Activated CD4-positive, alpha-beta T cell treated with anti-CD3 and anti-CD28 coated beads for 24 hours (primary cell): ENCODE measurements around the gene KCNJ1.
A peak's percentile ranks its signal among the peaks of the same experiment; 100 is the strongest.

Experiments used
- DNase-seq, 2 donors: peaks; one replicate each; pipeline ENCODE4 v3.0.0-alpha.2; 2020; ENCODE audit warnings: low read depth in 2 of 2

Gene KCNJ1

GRCh38 chr11:128852327-128853023, 14.6 kb downstream of the KCNJ1 start:
- DNase-seq: no peak

GRCh38 chr11:128848815-128849455, 18.2 kb downstream of the KCNJ1 start:
- peak; percentile 45 to 62 for DNase-seq

DNA sequence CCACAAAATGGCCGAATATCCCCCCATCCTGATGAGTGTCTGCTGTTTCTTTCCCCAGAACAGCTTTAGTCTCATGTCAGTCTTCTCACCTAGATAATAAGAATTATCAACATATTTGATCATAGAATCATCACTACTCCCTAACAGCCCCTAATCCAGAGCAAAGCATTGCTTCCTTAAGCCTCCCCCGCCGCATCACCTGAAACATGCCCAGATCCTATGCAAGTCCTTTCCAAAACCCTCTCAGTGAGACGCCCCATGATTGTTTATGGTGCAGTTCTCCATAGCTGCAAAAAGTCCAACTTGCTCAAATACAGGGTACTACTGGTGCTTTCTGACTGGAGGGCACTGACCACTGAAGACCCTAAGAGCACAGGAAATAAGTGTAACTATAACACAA, 20.1 kb downstream of the KCNJ1 start:
- no peak for DNase-seq

GRCh38 chr11:128845334-128845780, 21.7 kb downstream of the KCNJ1 start:
- DNase-seq: no peak

GRCh38 chr11:128843198-128843785, 23.8 kb downstream of the KCNJ1 start:
- DNase-seq: no peak

DNA sequence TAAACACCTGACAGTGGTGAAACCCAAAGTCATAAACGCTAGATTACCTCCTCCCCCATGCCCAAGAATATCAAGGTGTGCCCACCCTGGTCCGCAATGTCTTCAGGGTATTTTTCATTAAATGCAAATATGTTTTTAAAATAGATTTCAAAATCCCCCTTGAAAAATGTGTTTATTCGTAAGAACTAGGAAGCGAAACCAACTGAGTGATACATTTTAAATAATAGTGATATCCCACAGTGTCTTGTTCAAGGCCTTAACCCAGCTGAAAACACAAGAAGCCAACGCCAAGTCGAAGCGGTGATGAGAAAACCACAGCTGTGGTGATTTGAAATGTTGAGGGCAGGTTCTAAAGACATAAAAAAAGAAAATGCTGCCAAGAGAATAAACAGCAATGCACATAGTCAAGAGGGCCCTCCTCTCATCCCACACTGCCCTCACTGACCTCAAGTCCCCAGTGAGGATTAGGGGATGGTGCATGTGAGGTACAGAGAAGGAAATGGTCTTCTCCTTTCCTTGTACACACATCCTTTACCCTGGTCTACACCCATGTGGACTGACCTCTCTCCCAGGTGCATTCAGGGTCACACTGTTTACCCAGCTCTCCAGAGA, 25.5 kb downstream of the KCNJ1 start:
- no peak for DNase-seq

GRCh38 chr11:128840783-128841182, 26.3 kb downstream of the KCNJ1 start:
- DNase-seq: no peak

GRCh38 chr11:128840137-128840536, 27.0 kb downstream of the KCNJ1 start:
- no peak for DNase-seq

DNA sequence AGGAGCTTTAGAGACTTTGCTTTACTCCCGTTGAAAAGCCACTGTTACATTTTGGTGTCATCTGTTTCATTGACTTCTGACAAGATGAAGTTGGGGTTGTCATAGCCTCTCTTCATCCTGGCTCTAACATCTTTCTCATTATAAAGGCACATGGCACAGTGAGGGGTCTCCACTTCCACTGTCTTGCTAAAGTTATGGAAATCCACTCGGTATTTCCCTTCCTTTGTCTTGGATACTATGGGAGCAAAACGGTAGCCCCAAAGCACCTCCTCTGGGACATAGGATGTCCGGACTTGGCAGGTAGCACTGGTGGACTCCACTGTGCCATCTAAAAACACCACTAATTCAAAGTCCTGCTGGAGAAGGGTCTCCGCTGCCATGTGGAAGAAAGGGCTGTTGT, 28.0 kb downstream of the KCNJ1 start:
- DNase-seq: no peak

GRCh38 chr11:128837627-128838026, 29.5 kb downstream of the KCNJ1 start:
- no peak for DNase-seq

- no peak for DNase-seq
These were observed 31.2 kb downstream of the KCNJ1 start for GRCh38 chr11:128835741-128836430.

DNA sequence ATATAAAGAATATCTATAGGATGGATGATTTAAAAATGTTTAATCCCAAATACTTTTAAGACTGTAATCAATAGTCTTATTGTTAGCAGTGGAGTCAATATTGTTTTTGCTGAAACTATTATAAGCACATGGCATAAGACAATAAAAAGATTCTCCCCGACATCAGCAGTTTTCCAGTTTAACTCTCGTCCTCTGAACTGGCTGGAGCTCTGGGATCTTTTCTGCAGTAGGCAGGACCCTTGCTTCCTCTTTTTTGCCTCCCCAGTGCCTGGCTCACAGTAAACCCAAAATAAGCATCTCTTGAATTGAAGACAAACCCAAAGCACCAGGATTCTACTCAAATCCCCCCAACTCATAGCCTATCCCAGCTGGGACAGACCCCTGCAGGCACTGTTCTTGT, 32.9 kb downstream of the KCNJ1 start:
- DNase-seq: no peak

DNA sequence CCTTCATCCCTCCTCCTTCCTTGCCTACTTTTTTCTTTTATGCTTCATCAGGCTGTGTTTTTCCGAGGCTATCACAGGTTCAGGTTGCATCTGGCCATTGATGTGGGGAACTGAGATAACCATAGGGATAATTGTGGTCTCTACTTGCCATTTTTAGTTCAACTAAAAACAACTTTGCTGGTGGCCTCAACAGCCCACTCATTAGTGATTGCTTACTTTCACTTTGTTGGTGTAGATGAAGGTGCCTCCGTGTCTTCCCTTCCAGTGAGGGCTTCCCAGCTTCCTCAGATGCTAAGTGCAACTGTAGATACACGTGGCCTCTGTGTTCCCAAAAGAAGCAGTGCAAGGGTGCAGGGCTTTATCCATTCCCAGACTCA, 35.0 kb downstream of the KCNJ1 start:
- DNase-seq: no peak

DNA sequence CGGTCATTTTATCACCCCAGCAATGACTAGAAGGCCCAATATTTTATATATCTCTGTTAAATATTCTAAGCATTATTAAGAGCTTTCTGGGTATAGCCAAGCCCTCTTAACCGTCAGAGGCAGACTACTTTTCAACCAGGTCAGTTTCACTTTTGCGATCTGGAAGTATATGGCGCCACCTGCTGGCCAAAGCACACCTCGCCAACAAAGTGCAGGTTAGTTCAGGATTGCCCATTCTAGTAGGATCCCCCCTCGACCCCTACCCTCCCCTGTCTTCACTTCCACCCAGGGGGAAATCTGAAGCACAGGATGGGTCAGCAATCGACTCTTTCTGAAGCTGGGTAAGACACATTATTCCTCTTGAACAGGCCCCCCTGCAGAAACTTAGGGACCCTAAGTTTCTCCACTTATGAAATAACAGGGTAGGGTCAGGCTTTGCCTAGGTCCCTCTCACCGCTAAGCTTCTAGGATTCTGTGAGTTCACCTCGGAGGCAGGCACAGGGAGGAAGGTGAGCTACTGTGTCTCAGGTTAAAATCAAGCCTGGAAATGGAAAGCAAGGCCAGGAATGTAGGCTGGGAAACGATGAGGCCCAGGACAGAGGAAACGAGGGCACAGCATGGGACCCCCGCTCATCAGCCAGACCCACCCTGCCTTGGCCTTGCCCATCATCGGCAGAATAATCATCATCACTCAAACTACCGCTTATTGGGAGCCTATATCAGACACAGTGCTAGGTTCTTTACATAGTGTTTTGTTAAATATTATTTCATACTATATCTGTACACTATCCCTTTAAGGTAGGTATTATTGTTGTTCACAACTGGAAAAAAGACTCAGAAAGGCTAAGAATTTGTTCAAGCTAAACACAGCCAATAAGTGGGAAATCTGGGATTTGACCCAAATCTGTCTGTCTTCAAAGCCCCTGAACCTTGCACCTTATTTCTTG, 35.6 kb downstream of the KCNJ1 start:
- peak; percentile 81 to 90 for DNase-seq

DNA sequence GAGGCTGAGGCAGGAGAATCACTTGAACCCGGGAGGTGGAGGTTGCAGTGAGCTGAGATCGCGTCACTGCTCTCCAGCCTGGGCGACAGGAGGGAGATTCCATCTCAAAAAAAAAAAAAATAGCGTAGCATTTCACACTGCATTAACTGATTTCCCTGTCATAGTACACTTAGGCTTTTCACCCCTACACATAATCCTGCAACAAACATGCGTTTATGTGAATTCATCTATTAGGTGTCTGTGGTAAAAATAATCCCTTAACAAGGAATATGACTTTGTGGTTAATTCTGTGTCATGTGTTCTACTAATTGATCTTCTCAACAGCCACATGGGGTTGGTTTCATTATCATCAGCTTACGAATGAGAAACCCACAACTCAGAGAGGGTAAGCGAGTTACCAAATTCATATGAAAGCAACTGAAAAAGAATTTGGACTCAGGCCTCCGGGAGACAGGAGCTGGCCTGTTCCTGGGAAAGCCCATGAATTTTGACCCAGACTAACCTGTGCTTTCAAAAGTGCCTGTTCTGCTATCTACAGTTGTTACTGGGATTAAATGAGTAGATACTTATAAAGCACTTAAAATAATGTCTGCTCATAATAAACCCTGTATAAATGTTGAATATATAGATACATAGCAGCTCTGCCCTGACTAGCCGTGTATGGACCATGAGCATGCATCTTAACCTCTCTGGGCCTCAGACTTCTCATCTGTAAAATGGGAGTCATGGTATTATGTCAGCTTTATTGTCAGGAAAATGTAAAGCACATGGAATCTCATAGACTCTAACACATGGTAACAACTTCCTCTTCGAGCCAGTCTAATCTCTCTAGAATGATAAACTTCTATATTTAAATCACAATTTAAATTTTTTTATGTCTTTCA, 36.6 kb downstream of the KCNJ1 start:
- DNase-seq: no peak

DNA sequence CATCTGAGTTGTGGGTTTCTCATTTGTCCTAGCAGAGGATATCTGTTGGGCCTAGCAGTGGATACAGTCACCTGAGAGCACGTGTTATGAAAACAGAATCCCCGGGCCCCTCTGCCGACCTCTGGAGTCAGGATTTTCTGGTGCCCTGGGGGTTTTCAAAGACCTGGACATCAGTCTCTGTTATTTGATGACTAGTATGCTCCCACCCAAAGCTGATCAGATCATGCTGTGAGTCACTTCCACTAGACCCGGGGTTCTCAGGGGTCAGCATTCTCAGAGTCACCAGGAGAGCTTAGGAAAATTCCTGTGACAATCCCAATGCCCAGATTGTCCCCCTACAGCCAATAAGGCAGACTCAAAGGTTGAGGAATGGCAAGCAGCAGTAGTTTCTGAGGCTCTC, 38.7 kb downstream of the KCNJ1 start:
- no peak for DNase-seq

GRCh38 chr11:128827191-128827893, 39.8 kb downstream of the KCNJ1 start:
- DNase-seq: no peak

DNA sequence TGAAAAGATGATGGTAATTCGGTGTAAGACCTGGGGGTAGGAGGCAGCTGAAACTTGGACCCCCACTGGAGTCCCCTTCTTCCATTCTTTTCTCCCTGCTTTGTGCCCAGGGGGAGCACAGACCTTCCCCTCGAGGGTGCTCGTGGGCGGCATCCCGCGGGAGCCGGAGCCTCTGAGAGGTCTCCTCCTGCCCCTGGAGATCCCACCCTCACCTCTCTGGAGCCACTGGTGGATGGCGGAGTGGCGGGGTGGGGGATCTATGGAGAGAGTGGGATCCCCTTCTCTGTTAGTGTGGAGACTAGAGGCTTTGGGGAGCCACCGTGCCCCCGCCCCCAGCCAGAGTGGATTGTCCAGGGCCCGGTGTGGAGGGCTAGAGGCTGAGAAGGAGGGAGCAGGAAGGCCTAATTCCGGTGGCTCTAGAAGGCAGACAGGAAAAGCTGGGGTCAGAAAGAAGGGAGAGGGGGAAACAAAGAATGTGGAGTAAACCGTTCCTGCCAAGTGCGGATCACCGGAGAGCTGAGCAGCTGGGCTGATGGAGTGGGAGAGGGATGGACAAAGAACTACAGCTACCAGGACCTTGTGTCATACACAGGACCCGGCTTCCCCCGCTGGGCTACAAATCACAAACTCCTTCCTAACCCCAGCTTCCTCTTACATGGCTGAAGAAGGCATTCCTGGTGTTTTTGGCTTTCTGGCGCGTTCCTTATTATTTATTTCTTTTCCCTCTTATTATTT, 41.9 kb downstream of the KCNJ1 start:
- no peak for DNase-seq
